B cell (primary cell): ENCODE measurements around the gene STH.

Experiments
- EZH2 ChIP-seq: IDR thresholded peaks from 2 replicates; pipeline ENCODE4 v1.6.1; 2012; ENCODE audit warnings: borderline replicate concordance, low read depth, mild to moderate bottlenecking, moderate library complexity, low read length; ENCODE audit not compliant: insufficient read depth, poor library complexity, severe bottlenecking
- TF ChIP-seq, protein P1 (sequence below): fragments of 200-600 bp; IDR thresholded peaks from one replicate; pipeline ENCODE4 v1.8.0; 2022; ENCODE audit warnings: antibody characterized with exemption, mild to moderate bottlenecking

DNA sequence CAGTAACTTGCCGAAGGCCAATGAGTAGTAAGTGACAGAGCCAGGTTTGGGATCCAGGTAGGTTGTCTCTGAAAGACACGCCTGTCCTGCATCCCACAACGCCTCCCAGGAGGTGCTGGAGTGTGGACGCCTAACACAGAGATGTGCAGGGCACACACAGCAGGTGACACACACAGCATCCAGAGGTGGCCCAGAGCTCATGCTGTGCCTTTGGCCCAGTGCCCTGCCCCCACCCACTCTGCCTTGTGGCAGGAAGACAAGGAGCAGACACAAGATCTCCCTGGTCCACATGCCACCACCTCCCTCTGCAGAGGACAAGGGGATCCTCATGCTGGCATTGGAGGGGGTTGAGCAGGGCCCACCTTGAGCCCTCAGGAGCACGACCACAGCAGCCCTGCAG lies 14.7 kb upstream of the STH start:
- TF ChIP-seq, protein P1, sequence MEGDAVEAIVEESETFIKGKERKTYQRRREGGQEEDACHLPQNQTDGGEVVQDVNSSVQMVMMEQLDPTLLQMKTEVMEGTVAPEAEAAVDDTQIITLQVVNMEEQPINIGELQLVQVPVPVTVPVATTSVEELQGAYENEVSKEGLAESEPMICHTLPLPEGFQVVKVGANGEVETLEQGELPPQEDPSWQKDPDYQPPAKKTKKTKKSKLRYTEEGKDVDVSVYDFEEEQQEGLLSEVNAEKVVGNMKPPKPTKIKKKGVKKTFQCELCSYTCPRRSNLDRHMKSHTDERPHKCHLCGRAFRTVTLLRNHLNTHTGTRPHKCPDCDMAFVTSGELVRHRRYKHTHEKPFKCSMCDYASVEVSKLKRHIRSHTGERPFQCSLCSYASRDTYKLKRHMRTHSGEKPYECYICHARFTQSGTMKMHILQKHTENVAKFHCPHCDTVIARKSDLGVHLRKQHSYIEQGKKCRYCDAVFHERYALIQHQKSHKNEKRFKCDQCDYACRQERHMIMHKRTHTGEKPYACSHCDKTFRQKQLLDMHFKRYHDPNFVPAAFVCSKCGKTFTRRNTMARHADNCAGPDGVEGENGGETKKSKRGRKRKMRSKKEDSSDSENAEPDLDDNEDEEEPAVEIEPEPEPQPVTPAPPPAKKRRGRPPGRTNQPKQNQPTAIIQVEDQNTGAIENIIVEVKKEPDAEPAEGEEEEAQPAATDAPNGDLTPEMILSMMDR, result no peak
- TF ChIP-seq EZH2, result no peak
